Breast epithelium (tissue), 3 donors: ENCODE measurements around the gene VAC14.

ENCODE experiments used
- CTCF ChIP-seq, 3 donors: fragments of 450-650 bp; IDR thresholded peaks; one replicate each; pipeline ENCODE4 v1.5.1; 2016 to 2017; ENCODE audit warnings: antibody characterized with exemption in 3 of 3, mild to moderate bottlenecking in 3 of 3, moderate library complexity in 3 of 3
- POLR2A ChIP-seq: fragments of 450-650 bp; IDR thresholded peaks from one replicate; pipeline ENCODE4 v1.6.1; 2016; ENCODE audit warnings: antibody characterized with exemption, mild to moderate bottlenecking, moderate library complexity
- POLR2AphosphoS5 ChIP-seq, 3 donors: sonication (generic); formaldehyde crosslinking; IDR thresholded peaks; one replicate each; pipeline ENCODE4 v1.6.1; 2017; ENCODE audit warnings: antibody characterized with exemption in 3 of 3

- peak in 1 of 3 donors; percentile 34 for TF ChIP-seq CTCF (IDR thresholded peaks at IDR 0.05)
- no peak for TF ChIP-seq POLR2A
- peak in 1 of 3 donors; percentile 45 for TF ChIP-seq POLR2AphosphoS5 (IDR thresholded peaks at IDR 0.05)
Measured at GRCh38 chr16:70715055-70715858, 85.7 kb downstream of the VAC14 start.
